HG02973 (cell line): ENCODE results near the gene DHX32.

Experiments used
- ATAC-seq: cut with Tn5 transposase; IDR thresholded peaks from one replicate; pipeline ENCODE4 v1.9.1; 2021; ENCODE audit warnings: moderate library complexity; ENCODE audit not compliant: unreplicated experiment

The DHX32 gene

GRCh38 chr10:125850766-125851731 is 30.0 kb downstream of the DHX32 start:
- no peak for ATAC-seq

GRCh38 chr10:125849448-125849847 is 31.6 kb downstream of the DHX32 start:
- ATAC-seq = no peak

- no peak for ATAC-seq
Measured at GRCh38 chr10:125848857-125849256, 32.2 kb downstream of the DHX32 start.

DNA sequence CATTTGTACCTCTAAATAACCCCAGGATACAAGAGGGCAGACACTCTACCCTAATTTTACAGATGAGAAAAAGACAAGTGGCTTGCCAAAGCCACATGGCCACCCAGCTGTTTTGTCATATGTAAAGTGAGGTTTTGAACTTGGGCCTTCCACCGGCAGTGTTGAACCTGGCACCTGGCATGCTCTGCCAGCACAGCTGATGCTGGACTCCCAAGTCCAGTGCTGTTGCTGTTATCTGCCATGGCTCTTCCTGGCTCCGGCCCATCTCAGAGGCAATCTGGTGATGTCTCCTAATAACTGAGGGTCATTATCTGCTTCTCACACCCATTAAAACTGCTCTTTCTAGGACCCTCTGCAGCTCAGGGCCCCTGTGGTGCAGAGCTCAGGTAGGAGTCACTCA is 32.7 kb downstream of the DHX32 start:
- ATAC-seq = no peak

GRCh38 chr10:125846894-125847293 is 34.2 kb downstream of the DHX32 start:
- ATAC-seq = no peak

- no peak for ATAC-seq
Measured at GRCh38 chr10:125845617-125846016, 35.5 kb downstream of the DHX32 start.

DNA sequence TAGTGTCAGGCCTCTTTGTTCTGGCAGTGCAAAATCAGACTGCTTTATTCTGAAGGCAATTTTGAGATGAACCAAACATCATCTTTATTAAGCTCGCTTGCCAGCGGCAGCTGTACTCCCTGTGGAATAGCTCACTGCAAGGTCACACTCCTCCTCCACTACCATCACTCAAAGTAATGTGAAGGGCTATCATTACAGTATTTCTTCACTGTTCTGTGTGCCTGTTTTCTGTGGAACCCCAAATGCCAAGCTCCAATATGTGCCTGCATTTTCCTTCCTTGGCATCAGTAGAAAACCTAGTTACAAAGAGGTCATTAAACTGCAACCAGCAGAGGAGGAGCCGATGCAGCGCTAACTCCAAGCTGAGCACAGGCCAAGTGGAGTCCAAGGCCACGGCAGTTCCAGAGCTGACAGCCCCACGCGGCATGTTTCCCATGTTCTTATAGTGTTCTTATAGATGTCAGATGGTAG is 36.3 kb downstream of the DHX32 start:
- ATAC-seq = no peak

- ATAC-seq = no peak
Measured at GRCh38 chr10:125843603-125844329, 37.3 kb downstream of the DHX32 start.

DNA sequence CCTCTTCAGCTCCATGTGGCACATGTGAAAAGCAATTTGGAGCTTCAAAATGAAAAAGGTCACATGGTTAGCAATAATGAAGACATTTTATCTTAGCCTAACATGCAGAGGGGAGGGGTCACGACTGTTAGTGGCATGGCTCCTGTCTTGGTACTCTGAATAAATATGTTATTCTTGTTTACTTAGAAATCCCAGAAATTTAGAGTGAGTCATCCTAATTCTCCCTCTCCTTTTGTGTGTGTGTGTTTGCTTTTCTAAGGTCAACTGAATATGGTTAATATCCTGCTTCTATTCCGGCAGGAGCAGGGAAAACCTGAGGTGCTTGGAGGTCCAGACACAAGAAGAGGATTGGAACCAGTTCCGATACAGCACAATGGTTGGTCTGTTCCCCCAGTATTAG is 40.1 kb downstream of the DHX32 start:
- no peak for ATAC-seq

GRCh38 chr10:125840406-125840805 is 40.7 kb downstream of the DHX32 start:
- ATAC-seq = no peak

GRCh38 chr10:125838802-125839575 is 42.1 kb downstream of the DHX32 start:
- ATAC-seq = no peak

DNA sequence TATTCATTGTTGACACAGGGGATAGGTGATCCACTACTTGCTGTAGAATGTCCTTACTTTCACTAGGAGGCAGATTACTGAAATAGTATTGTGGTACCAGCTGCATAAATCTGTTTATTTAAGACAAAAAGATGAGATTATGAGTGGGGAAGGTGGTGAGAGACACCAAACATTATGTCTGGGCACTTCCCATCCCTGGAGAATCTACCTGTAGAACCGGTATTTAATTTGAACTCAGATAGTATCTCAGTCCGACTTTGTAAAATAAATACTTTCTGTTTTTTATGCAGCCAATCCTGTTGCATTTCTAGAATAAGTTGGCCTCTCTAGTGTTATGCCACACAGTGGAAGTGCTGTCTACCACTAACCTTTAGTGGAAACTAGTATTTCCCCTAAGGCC is 44.3 kb downstream of the DHX32 start:
- no peak for ATAC-seq

GRCh38 chr10:125828311-125828710 is 52.8 kb downstream of the DHX32 start:
- ATAC-seq = no peak

- ATAC-seq = no peak
Measured at GRCh38 chr10:125827133-125827532, 54.0 kb downstream of the DHX32 start.

- no peak for ATAC-seq
Measured at GRCh38 chr10:125824736-125825135, 56.4 kb downstream of the DHX32 start.

DNA sequence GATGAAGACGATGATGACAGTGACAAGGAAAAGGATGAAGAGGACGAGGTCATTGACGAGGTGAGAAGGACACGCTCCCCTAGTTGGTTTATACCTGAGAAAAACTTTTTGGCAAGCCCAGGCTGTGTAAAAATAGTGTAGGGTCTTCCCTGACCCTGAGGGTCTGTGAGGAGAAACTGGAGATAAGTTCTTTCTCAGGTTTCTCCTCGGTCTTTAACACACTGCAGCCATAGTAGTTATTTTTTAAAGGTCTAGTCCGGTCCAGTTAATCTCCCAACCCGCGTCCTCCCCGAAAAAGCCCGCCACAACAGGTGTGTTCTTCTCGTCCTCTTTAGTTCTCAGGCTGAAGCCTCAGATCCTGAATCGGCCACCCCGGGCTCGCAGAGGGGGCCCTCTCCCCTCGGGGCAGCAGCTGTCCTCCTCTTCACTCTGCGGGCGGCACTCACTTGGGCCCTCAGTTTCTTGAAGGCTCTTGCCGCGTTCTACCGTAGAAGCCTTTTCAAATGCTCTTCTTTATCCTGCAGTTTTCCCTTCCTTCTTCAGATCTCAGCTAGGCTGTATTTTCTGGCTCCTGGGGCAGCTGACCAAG is 57.3 kb downstream of the DHX32 start:
- ATAC-seq = peak; percentile 4

DNA sequence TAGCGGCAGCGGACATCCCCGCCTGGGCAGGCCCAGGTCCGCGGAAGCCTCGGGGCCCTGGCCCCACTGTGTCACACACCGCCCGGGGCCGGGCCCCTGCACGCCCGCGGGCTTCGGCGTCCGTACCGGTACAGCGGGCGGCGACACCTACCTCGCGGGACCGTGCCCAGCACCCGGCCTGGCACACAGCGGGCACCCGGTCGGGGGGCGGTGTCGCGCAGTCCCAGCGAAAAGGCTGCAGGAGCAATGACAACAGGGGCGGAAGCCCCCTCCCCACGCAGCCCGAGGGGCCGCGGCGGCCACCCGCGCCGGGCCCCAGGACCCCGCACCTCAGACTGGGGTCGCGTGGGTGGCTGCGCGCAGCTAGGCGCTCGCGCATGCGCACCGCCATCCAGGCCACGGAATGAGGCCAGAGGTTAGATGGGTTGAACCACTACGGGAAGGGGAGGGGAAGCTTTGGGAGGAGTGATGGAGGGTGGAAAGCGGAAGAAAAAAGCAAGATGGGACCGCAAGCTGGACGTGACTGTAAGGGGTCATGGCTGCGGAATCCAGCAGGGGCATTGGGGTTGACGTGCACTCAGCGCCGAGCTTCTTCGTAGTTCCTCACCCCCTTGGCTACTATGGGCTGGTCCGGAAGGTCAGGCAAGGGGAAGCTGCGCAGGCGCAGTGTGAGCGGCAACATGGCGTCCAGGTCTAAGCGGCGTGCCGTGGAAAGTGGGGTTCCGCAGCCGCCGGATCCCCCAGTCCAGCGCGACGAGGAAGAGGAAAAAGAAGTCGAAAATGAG is 58.0 kb downstream of the DHX32 start, which contains the start of the genes BCCIP and UROS:
Gene BCCIP, plus strand, starts transcription at position 669 of the 785 bp plus-strand sequence. Its CDS starts 12 bp downstream, at position 681.
Gene UROS, minus strand, starts transcription at position 381 of the 785 bp plus-strand sequence. CDS start 6,759 bp downstream, outside the sequence.
- ATAC-seq = peak; percentile 76

DNA sequence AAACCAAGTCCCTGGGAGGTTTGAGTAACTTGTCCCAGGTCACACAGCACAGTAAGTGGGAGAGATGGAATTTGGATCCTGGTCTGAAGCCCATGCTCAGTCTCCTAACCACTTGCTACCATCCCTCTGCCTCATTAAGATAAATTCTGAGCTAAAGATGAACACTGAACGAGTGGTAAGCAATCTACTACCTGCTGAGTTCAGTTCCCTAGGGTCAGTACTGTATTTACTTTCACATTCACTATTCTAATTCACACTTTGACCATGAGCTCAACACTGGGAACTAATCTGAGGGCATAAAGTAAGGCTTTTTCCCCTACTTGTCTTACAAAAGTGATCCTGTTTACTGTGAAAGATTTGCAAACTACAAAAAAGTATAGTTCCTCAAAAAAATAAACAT is 60.4 kb downstream of the DHX32 start:
- ATAC-seq = peak; percentile 54

DNA sequence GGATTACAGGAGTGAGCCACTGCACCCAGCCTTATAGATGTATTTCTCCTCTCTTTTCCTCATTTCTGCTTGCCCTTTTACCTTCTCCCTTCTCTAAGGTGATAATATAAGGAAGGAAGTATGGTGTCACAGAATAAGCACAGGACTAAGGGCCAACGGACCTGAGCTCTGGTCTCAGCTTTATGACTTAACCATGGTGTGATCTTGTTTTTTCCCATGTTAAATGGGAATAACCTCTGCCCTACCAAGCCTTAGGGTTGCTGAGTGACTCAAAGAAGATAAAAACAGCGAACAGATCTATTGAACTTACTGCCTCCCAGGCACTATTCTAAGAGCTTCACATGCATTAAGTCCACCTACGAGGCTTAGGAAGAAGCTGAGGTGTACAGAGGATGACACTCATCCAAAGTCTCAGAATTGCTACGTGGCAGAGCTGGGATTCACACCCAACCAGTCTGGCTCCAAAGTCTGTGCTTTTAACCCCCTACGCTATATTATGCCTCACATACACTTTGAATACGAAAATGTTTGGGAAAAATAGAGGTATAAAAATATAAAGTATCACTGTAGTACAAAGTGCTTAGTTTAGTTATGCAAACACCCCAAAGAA is 63.6 kb downstream of the DHX32 start:
- ATAC-seq = no peak
